NCI-H2107 (cell line): Measurements from ENCODE around the gene HP1BP3.

Source experiments
- DNase-seq: peaks from one replicate; lab custom pipeline; 2025; lab: John Stamatoyannopoulos, UW

HP1BP3 gene

GRCh38 chr1:20711285-20712214 lies 75.6 kb downstream of the HP1BP3 start:
- DNase-seq: no peak

GRCh38 chr1:20710469-20711284 lies 76.4 kb downstream of the HP1BP3 start:
- DNase-seq: no peak

- no peak for DNase-seq
Observed at GRCh38 chr1:20709868-20710267, 77.2 kb downstream of the HP1BP3 start.

- no peak for DNase-seq
Observed at GRCh38 chr1:20708891-20709290, 78.2 kb downstream of the HP1BP3 start.

- no peak for DNase-seq
Observed at GRCh38 chr1:20708057-20708456, 79.0 kb downstream of the HP1BP3 start.

GRCh38 chr1:20706841-20707240 lies 80.3 kb downstream of the HP1BP3 start:
- DNase-seq: no peak

GRCh38 chr1:20705203-20705755 lies 81.8 kb downstream of the HP1BP3 start:
- DNase-seq: no peak

- no peak for DNase-seq
Observed at GRCh38 chr1:20704390-20705202, 82.5 kb downstream of the HP1BP3 start.

- no peak for DNase-seq
Observed at GRCh38 chr1:20703124-20703756, 83.9 kb downstream of the HP1BP3 start.

GRCh38 chr1:20702416-20702815 lies 84.7 kb downstream of the HP1BP3 start:
- no peak for DNase-seq

- no peak for DNase-seq
Observed at GRCh38 chr1:20701847-20702246, 85.3 kb downstream of the HP1BP3 start.

GRCh38 chr1:20701446-20701845 lies 85.7 kb downstream of the HP1BP3 start:
- DNase-seq: no peak

GRCh38 chr1:20700636-20701215 lies 86.4 kb downstream of the HP1BP3 start:
- no peak for DNase-seq

GRCh38 chr1:20699558-20699957 lies 87.5 kb downstream of the HP1BP3 start:
- DNase-seq: no peak

- DNase-seq: no peak
Observed at GRCh38 chr1:20698195-20698910, 88.8 kb downstream of the HP1BP3 start.

- no peak for DNase-seq
Observed at GRCh38 chr1:20697563-20697962, 89.5 kb downstream of the HP1BP3 start.

GRCh38 chr1:20696397-20697333 lies 90.4 kb downstream of the HP1BP3 start:
- DNase-seq: peak; percentile 81

- no peak for DNase-seq
Observed at GRCh38 chr1:20695515-20695914, 91.6 kb downstream of the HP1BP3 start.

GRCh38 chr1:20693623-20694022 lies 93.5 kb downstream of the HP1BP3 start:
- no peak for DNase-seq
